ENCODE measurements around the gene ABI3.
"Not testable (repeated sequence)": the region's sequence is repeated elsewhere in the genome, so short reads cannot be mapped to it uniquely, and the experiment has no call there.

Gene ABI3

DNA sequence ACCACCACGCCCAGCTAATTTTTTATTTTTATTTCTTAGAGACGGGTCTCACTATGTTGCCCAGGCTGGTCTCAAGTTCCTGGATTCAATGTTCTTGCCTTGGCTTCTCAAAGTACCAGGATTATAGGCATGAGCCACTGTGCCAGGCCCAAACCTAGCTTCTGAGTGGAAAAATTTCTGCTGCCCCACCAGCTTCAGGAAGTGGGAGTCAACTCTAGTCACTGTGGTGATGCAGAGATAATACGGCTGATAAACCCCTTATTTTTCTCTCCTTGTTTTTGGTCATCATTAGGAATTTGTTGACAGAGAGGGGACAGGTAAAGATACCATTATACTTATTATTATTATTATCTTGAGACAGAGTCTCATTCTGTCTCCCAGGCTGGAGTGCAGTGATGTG lies 47.9 kb downstream of the ABI3 start:
- peak; percentile 26 for DNase-seq

DNA sequence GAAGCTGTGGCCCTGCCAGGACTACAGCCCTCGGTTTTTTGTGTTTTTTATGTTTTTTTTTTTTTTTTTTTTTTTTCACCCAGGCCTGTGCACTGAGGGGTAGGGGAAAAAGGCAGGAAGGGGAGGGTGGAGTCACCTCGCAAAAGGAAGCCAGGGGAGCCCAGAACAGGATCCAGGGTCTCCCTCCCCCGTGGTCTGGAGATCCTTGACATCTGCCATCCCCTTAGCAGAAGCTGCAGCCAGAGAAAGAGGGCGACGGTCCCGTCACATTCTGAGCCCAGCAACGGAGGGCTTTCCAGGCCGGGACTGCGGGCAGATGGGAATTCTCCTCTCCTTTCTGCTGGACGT lies 49.1 kb downstream of the ABI3 start:
- DNase-seq, result no peak

DNA sequence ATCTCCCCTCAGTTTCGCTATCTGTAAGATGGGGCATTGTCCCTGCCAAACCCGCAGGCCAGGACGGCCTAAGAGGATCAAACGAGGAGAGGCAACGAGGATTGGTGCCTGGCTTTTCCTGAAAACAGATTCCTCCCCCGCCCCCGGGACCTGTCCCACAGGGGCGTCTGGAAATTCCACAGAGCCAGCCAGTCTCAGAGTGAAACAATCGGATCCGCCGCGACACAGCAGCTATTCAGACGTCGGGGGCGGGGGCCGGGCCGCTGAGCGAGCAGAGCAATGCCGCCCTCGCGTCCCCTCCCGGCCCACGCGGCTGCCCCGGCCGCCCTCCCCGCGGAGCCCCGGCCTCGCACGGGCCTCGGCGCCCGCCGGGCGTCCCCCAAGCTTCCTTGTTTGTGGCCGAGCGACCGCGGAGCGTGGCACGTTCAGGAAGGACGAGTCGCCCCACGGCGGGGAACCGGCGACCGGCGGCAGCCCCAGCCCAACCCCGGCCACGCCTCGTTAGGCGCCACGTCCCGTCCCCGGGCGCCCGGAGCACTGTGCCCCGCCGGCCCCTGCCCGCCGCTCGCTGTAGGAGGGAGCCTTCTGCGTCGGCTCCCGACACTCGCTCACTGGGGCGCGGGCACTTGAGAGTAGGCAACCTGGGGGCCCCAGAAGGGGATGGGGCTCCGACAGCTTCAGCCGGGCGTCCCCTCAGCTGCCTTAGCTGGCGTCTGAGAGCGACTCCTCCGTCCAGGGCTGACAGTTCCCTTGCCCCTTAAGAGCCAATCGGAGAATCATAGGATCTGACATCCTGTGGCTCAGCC lies 49.7 kb downstream of the ABI3 start:
- peak; percentile 18 for DNase-seq

DNA sequence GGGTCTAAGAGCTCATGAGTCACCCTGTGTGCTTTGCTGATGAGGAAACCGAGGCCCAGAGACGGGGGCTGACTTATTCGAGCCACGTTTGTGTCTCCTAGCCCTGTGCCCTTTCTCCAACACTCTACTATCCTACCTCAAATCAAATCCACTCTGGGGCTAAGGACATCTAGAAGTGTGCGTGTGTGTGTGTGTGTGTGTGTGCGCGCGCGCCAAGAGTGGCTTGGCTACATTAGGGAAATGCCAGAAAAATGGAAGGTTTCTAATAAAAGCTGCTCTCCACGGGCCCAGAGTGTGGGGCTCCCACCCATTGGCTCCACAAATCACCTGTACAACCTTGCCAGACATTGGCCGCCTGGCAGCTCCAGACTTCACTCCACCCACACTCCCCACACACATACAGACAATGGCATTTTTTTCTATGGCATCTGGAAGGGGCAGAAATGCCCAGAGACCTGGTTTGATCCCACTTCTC lies 50.3 kb downstream of the ABI3 start:
- no peak for DNase-seq

DNA sequence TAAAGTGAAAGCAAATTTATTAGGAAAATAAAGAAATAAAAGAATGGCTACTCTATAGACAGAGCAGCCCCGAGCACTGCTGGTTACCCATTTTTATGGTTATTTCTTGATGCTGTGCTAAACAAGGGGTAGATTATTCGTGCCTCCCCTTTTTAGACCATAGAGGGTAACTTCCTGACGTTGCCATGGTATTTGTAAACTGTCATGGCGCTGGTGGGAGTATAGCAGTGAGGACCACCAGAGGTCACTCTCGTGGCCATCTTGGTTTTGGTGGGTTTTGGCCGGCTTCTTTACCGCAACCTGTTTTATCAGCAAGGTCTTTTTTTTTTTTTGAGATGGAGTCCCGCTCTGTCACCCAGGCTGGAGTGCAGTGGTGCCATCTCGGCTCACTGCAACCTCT lies 51.0 kb downstream of the ABI3 start:
- DNase-seq, result not testable (repeated sequence)

DNA sequence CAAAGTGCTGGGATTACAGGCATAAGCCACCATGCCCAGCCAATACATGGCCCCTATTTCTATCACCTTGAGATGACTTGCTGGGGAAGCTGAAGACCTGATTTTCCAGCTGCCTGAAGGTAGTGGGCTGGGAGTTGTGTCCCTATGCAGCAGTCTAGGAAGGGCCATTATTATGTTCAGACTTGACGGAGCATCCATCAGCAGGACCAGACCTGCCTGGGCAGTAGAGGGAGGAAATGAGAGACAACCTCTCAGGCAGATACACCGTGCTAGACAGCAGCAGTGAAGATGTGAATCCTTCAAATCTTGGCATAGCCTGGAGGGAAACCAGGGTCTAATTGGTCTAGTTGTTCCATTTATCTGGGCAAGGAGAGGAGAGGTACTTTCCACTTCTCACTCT lies 55.7 kb downstream of the ABI3 start:
- no peak for DNase-seq

DNA sequence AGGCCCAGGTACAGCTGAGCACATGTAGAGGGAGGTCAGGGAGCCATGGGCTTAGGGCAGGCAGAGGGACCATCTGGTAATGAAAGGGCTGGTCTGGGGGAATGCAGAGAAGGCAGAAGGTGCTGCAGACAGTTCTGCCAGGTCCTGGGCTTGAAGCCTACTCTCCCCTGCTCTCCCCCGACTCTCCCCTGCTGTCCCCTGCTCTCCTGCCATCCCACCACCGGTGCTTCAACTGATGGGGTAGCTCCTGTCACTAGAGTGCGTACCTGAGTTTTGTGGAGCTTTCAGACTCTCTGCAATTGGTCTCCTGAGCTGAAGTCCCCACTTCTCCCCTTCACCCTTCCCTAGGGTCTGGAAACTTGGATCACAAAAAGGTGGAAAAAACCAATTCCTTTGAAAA lies 57.4 kb downstream of the ABI3 start:
- DNase-seq, result no peak

DNA sequence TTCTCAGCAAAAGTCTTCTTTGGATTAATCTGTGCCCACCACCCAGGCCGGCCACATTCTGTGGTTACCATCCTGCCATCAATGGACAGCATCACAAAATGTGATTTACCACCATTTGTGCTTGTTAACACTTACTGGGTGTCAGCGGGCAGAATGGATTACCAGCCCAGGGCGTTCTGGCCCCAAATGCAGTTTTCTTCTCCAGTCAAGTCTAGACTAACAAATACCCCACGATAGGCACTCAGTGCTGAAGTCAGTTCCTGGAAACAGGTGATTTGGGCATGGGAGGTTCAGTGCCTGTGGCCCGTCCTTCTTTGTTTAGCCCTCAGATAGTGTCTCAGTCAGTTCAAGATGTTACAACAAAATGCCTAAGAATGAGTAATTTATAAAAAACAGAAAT lies 58.8 kb downstream of the ABI3 start:
- DNase-seq, result no peak

All from GF-D8 (cell line).